Measurements from ENCODE around the gene ACOXL.

DNA sequence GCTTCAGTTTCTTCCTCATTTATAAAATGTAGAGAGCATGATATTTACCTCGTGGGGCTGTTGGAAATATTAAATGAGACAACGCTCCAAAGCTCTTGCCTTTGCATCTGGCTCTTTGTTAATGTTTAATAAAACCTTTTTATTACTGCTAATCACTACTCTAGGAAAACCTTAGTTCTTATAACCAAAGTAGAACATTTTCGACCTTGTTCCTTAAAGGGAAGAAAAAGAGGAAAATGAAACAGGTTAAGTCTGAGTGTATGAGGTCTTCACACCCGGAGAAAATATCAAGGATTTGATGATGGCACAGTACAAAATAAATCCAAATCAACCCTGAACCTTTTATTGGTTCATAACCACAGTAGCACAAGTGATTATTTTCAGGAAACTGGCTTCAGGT lies 301.8 kb downstream of the ACOXL start:
- TF ChIP-seq EZH2 (IDR thresholded peaks at IDR 0.05; ENCODE audit: insufficient read depth, poor library complexity, severe bottlenecking), result no peak
- TF ChIP-seq EZH2phosphoT487 (IDR thresholded peaks at IDR 0.05; ENCODE audit: insufficient read depth, low read depth), result no peak
